K562 (cell line): ENCODE measurements around the gene CAMK1D.

ENCODE experiments used
- SETDB1 ChIP-seq: IDR thresholded peaks from one replicate; pipeline ENCODE4 v1.6.1; 2012; ENCODE audit warnings: low read length, control low read depth, inconsistent platforms
- ZNF561 ChIP-seq: fragments of 450-650 bp; formaldehyde crosslinking; conservative IDR thresholded peaks from 2 replicates; pipeline ENCODE4 v1.4.0; 2020; ENCODE audit warnings: mild to moderate bottlenecking, moderate library complexity
- TF ChIP-seq, protein P1 (sequence below): fragments of 450-650 bp; formaldehyde crosslinking; IDR thresholded peaks from 2 replicates; pipeline ENCODE4 v1.4.0; 2020; ENCODE audit warnings: mild to moderate bottlenecking, moderate library complexity
- TF ChIP-seq, protein P2 (sequence below): sonication (generic); formaldehyde crosslinking; IDR thresholded peaks from 2 replicates; pipeline ENCODE4 v1.8.0; 2022; ENCODE audit warnings: missing genetic modification reagents, mild to moderate bottlenecking, borderline replicate concordance

GRCh38 chr10:12800302-12800701 lies 451.0 kb downstream of the CAMK1D start:
- TF ChIP-seq SETDB1 = no peak
- TF ChIP-seq, protein P1, sequence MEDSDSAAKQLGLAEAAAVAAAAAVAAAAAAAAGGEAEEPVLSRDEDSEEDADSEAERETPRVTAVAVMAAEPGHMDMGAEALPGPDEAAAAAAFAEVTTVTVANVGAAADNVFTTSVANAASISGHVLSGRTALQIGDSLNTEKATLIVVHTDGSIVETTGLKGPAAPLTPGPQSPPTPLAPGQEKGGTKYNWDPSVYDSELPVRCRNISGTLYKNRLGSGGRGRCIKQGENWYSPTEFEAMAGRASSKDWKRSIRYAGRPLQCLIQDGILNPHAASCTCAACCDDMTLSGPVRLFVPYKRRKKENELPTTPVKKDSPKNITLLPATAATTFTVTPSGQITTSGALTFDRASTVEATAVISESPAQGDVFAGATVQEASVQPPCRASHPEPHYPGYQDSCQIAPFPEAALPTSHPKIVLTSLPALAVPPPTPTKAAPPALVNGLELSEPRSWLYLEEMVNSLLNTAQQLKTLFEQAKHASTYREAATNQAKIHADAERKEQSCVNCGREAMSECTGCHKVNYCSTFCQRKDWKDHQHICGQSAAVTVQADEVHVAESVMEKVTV (CRISPR knock-in tag) = no peak
- no peak for TF ChIP-seq ZNF561
- TF ChIP-seq, protein P2, sequence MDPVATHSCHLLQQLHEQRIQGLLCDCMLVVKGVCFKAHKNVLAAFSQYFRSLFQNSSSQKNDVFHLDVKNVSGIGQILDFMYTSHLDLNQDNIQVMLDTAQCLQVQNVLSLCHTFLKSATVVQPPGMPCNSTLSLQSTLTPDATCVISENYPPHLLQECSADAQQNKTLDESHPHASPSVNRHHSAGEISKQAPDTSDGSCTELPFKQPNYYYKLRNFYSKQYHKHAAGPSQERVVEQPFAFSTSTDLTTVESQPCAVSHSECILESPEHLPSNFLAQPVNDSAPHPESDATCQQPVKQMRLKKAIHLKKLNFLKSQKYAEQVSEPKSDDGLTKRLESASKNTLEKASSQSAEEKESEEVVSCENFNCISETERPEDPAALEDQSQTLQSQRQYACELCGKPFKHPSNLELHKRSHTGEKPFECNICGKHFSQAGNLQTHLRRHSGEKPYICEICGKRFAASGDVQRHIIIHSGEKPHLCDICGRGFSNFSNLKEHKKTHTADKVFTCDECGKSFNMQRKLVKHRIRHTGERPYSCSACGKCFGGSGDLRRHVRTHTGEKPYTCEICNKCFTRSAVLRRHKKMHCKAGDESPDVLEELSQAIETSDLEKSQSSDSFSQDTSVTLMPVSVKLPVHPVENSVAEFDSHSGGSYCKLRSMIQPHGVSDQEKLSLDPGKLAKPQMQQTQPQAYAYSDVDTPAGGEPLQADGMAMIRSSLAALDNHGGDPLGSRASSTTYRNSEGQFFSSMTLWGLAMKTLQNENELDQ (CRISPR knock-in tag) = no peak
